Measurements from ENCODE around the gene IL24.
"Not testable (repeated sequence)": the region's sequence is repeated elsewhere in the genome, so short reads cannot be mapped to it uniquely, and the experiment has no call there.

IL24 gene

DNA sequence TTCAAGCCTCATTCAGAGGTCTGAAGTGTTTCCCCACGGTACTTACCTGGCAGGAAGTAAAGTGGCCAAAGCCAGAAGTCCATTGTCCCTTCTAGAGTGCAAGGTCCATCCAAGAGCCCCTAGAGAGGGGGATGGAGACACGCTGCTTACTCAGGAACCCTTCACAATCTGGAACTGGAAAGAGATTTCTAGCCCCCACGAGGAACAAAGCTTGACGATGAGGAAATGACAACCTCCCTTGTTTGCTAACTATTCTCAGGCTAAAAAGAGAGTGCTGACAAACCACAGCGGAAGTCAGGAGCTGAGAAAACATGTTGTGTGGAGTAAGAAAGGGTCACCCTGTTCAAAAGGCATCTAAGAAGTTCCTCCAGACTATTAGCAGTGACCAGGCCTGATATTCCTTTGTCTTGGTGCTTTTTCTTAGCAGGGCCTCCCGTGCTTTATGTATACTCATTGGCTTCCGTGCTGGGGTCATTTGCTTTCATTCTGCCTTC lies 24.6 kb downstream of the IL24 start, which contains the start of gene FCMR:
Gene FCMR (minus strand): TSS at position 170 of the 494 bp plus-strand sequence. CDS start 87 bp downstream, at position 83.
- no peak within 1 kb of the TSS for H3K4me3 ChIP-seq
- no peaks in the 10 kb centered on the region for H3K36me3 ChIP-seq (ENCODE audit: insufficient read depth, low read length)
- H3K9ac ChIP-seq (ENCODE audit: insufficient read length), result no peak within 1 kb of the TSS
- no peak for DNase-seq (ENCODE audit: low read depth, low spot score)
- H3K27ac ChIP-seq, result no peak within 1 kb of the TSS
- TF ChIP-seq POLR2AphosphoS5 (IDR thresholded peaks at IDR 0.05; ENCODE audit: borderline replicate concordance, low read depth, low read length) (no peak), EZH2 (IDR thresholded peaks at IDR 0.05) (no peak), FOXP2 (optimal IDR thresholded peaks at IDR 0.05; ENCODE audit: control extremely low read depth, extremely low read length, insufficient read depth) (no peak)
- H3K9me3 ChIP-seq (ENCODE audit: low read depth, low read length), result no peaks in the 10 kb centered on the region

DNA sequence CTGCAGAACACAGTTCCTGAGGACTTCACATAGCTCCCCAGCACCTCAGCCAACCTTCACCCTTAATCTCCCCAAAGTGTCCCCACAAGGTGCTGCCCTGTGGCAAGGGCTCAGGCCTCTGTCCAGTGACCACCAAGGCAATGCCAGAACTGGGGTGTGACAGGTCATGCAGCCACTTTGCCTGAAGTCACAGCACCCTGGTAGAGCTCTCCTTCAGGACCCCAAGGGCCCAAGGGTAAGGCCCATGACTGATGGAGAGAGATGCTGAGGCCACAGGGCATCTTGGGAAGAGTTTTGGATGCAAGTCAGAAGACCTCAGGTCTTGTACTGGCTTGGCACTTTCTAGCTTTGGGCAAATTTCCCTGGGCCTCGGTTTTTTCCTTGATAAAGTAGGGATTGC lies 25.3 kb downstream of the IL24 start:
- H3K9ac ChIP-seq (ENCODE audit: insufficient read length), result no peak overlapping the region
- H3K27ac ChIP-seq, result no peak overlapping the region

GRCh38 chr1:206923009-206923960 lies 26.0 kb downstream of the IL24 start:
- no peaks in the 10 kb centered on the region for H3K9me3 ChIP-seq (ENCODE audit: low read depth, low read length)
- H3K36me3 ChIP-seq (ENCODE audit: insufficient read depth, low read length), result no peaks in the 10 kb centered on the region
- no peak overlapping the region for H3K27ac ChIP-seq
- DNase-seq (ENCODE audit: low read depth, low spot score), result no peak
- TF ChIP-seq EZH2 (IDR thresholded peaks at IDR 0.05) (no peak), FOXP2 (optimal IDR thresholded peaks at IDR 0.05; ENCODE audit: control extremely low read depth, extremely low read length, insufficient read depth) (no peak), POLR2AphosphoS5 (IDR thresholded peaks at IDR 0.05; ENCODE audit: borderline replicate concordance, low read depth, low read length) (no peak)
- H3K9ac ChIP-seq (ENCODE audit: insufficient read length), result no peak overlapping the region
- H3K4me3 ChIP-seq, result no peak overlapping the region

More for the DNA sequence above, 25.3 kb downstream of the IL24 start:
- no peaks in the 10 kb centered on the region for H3K36me3 ChIP-seq (ENCODE audit: insufficient read depth, low read length)
- DNase-seq (ENCODE audit: low read depth, low spot score), result no peak
- no peaks in the 10 kb centered on the region for H3K9me3 ChIP-seq (ENCODE audit: low read depth, low read length)
- TF ChIP-seq POLR2AphosphoS5 (IDR thresholded peaks at IDR 0.05; ENCODE audit: borderline replicate concordance, low read depth, low read length) (no peak), FOXP2 (optimal IDR thresholded peaks at IDR 0.05; ENCODE audit: control extremely low read depth, extremely low read length, insufficient read depth) (no peak), EZH2 (IDR thresholded peaks at IDR 0.05) (no peak)
- H3K4me3 ChIP-seq, result no peak overlapping the region

DNA sequence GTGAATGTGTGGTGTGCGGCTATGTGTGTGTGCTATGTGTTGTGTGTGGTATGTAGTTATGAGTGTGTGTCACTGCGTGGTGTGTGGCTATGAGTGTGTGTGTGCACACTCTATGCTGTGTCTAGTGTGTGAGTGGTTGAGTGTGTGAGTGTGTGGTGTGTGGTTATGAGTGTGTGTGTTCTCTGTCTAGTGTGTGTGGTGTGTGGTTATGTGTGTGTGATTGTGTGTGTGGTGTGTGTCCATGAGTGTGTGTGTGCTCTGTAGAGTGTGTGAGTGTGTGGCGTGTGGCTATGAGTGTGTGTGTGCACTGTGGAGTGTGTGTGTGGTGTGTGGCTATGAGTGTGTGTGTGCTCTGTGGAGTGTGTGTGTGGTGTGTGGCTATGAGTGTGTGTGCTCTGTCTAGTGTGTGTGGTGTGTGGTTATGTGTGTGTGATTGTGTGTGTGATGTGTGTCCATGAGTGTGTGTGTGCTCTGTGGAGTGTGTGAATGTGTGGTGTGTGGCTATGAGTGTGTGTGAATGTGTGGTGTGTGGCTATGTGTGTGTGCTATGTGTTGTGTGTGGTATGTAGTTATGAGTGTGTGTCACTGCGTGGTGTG lies 26.8 kb downstream of the IL24 start:
- not testable (repeated sequence) for H3K4me3 ChIP-seq; H3K36me3 ChIP-seq (ENCODE audit: insufficient read depth, low read length); H3K9me3 ChIP-seq (ENCODE audit: low read depth, low read length); H3K27ac ChIP-seq; DNase-seq (ENCODE audit: low read depth, low spot score); H3K9ac ChIP-seq (ENCODE audit: insufficient read length)

- Histone ChIP-seq H3K9me3 (ENCODE audit: low read depth, low read length) (no peaks in the 10 kb centered on the region), H3K4me3 (no peak overlapping the region), H3K27ac (no peak overlapping the region), H3K9ac (ENCODE audit: insufficient read length) (no peak overlapping the region), H3K36me3 (ENCODE audit: insufficient read depth, low read length) (no peaks in the 10 kb centered on the region)
- no peak for TF ChIP-seq FOXP2 (optimal IDR thresholded peaks at IDR 0.05; ENCODE audit: control extremely low read depth, extremely low read length, insufficient read depth)
- TF ChIP-seq POLR2AphosphoS5 (IDR thresholded peaks at IDR 0.05; ENCODE audit: borderline replicate concordance, low read depth, low read length), result no peak
- no peak for TF ChIP-seq EZH2 (IDR thresholded peaks at IDR 0.05)
- no peak for DNase-seq (ENCODE audit: low read depth, low spot score)
Measured at GRCh38 chr1:206924592-206925105, 27.4 kb downstream of the IL24 start.

DNA sequence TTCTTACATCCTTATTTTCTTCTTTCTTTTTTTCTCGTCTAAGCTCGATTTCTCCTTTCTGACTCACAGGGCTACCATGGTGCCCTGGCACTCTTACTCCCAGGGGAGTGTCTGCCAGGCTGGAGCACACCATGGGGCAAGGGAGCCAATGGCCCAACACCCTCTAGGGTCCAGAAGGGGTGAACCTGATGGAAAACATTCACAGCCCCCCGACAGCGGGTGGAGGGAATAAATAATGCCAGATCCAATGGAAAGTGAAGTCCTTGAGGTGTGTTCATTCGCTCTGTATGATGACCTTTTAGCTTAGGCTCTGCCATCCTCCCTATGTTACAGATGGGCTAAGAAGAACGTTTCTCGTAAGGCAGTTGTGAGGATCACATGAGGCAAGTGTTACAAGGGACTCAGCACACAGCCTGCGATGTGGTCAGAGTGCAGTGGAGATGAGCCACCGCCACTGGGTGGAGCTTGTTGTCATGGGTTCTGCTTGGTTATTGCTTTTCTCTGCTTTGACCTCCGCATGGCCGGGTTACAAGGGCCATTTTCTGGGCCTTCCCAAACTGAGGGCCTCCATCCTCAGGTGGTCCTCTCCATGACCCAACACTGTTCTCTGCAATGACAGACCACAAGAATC lies 28.0 kb downstream of the IL24 start:
- no peak overlapping the region for H3K4me3 ChIP-seq
- no peaks in the 10 kb centered on the region for H3K36me3 ChIP-seq (ENCODE audit: insufficient read depth, low read length)
- DNase-seq (ENCODE audit: low read depth, low spot score), result no peak
- no peak overlapping the region for H3K9ac ChIP-seq (ENCODE audit: insufficient read length)
- no peak for TF ChIP-seq EZH2 (IDR thresholded peaks at IDR 0.05)
- no peak for TF ChIP-seq POLR2AphosphoS5 (IDR thresholded peaks at IDR 0.05; ENCODE audit: borderline replicate concordance, low read depth, low read length)
- no peak for TF ChIP-seq FOXP2 (optimal IDR thresholded peaks at IDR 0.05; ENCODE audit: control extremely low read depth, extremely low read length, insufficient read depth)
- H3K9me3 ChIP-seq (ENCODE audit: low read depth, low read length), result no peaks in the 10 kb centered on the region
- no peak overlapping the region for H3K27ac ChIP-seq

DNA sequence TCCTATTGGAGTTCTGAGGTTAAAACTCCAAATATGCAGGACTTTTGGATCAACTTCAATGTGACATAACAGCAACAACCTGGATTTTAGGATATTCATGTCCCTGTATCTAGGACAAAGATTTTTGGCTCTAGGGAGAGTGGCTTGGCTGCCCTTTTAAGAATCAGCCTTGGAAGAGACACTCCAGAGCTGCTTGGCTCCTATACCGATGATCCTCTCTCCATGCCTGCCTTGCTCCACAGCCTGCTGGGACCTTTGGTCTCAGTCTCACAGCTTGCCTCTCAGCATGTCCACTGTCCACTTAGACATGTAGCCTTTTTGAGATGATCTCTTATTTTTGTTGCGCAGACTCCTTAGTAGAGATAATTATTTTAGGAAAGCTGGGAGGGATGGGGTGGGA lies 29.0 kb downstream of the IL24 start:
- no peak for DNase-seq (ENCODE audit: low read depth, low spot score)
- Histone ChIP-seq H3K9ac (ENCODE audit: insufficient read length) (no peak overlapping the region), H3K27ac (no peak overlapping the region), H3K9me3 (ENCODE audit: low read depth, low read length) (no peaks in the 10 kb centered on the region), H3K4me3 (no peak overlapping the region), H3K36me3 (ENCODE audit: insufficient read depth, low read length) (no peaks in the 10 kb centered on the region)
- no peak for TF ChIP-seq POLR2AphosphoS5 (IDR thresholded peaks at IDR 0.05; ENCODE audit: borderline replicate concordance, low read depth, low read length)
- TF ChIP-seq EZH2 (IDR thresholded peaks at IDR 0.05), result no peak
- no peak for TF ChIP-seq FOXP2 (optimal IDR thresholded peaks at IDR 0.05; ENCODE audit: control extremely low read depth, extremely low read length, insufficient read depth)

DNA sequence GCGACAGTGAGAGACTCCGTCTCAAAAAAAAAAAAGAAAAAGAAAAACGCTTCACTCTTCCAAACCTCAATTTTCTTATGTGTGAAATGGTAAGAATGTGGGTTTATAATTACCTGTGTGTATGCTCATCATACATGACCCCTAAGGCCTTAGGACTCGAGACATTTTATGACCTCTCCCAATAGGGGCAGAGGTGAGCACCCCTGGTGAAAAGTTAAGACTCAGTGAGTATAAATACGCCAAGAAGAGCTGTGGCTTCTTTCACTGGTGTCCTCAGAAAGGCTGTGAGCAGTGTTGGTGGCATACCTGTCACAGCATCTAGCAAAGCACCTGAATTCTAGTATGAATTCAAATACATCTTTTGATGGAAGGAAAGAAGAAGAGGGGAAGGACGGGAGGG lies 32.3 kb downstream of the IL24 start:
- no peaks in the 10 kb centered on the region for H3K9me3 ChIP-seq (ENCODE audit: low read depth, low read length)
- H3K27ac ChIP-seq, result no peak overlapping the region
- no peak for TF ChIP-seq EZH2 (IDR thresholded peaks at IDR 0.05)
- TF ChIP-seq POLR2AphosphoS5 (IDR thresholded peaks at IDR 0.05; ENCODE audit: borderline replicate concordance, low read depth, low read length), result no peak
- no peak for TF ChIP-seq FOXP2 (optimal IDR thresholded peaks at IDR 0.05; ENCODE audit: control extremely low read depth, extremely low read length, insufficient read depth)
- H3K36me3 ChIP-seq (ENCODE audit: insufficient read depth, low read length), result no peaks in the 10 kb centered on the region
- no peak overlapping the region for H3K4me3 ChIP-seq
- H3K9ac ChIP-seq (ENCODE audit: insufficient read length), result no peak overlapping the region
- no peak for DNase-seq (ENCODE audit: low read depth, low spot score)

Measured in SK-N-MC (cell line).